Measurements from ENCODE around the gene FRS2. TPM values are rescaled to one million over a fixed set of nuclear protein-coding genes. Genes with fewer than 3 reads are reported as not detected.

FRS2 gene
- total and polyA plus RNA-seq, 10 of the 15 experiments (the other 5 are each of a cell fraction or from before 2014, with no cell fraction given), result 1.1 to 13.1 (median 5.9) TPM

GRCh38 chr12:69585189-69586062 is 115.2 kb downstream of the FRS2 start, which contains the start of gene CCT2 (continued):
- no peak for TF ChIP-seq ZBTB11 (CRISPR knock-in tag; IDR thresholded peaks at IDR 0.05)
- peak; percentile 65; the same call in 1 of the 2 replicates for TF ChIP-seq BMI1 (IDR thresholded peaks at IDR 0.05; ENCODE audit: borderline replicate concordance)
- no peak for TF ChIP-seq SREBF2 (IDR thresholded peaks at IDR 0.05; ENCODE audit: low read length)
- TF ChIP-seq CTCF (IDR thresholded peaks at IDR 0.05 in 2 of 3, conservative IDR thresholded peaks at IDR 0.05 in 1 of 3; ENCODE audit: control insufficient read depth in 2 of 3, extremely low read depth in 1 of 3, insufficient read depth in 1 of 3, low read depth in 3 of 3, low read length in 3 of 3), result peak in 2 of 3 experiments; percentile 15 to 38; a peak in 1 of 6 replicates
- peak; percentile 73 for TF ChIP-seq DPF2 (IDR thresholded peaks at IDR 0.05)
- no peak for TF ChIP-seq PRDM15 (CRISPR knock-in tag; IDR thresholded peaks at IDR 0.05)
- no peak for TF ChIP-seq SMC3 (IDR thresholded peaks at IDR 0.05; ENCODE audit: borderline replicate concordance, low read length)
- TF ChIP-seq IKZF1 (conservative IDR thresholded peaks at IDR 0.05), result peak; percentile 74
- TF ChIP-seq RCOR1 (conservative IDR thresholded peaks at IDR 0.05; ENCODE audit: low read depth, low read length), result no peak
- peak; percentile 75; the same call in 1 of the 2 replicates for TF ChIP-seq ZBED1 (IDR thresholded peaks at IDR 0.05; ENCODE audit: borderline replicate concordance)
- TF ChIP-seq FOXK2 (IDR thresholded peaks at IDR 0.05), result peak; percentile 11; the same call in 1 of the 2 replicates
- peak; percentile 48; the same call in 1 of the 2 replicates for TF ChIP-seq BACH1 (IDR thresholded peaks at IDR 0.05; ENCODE audit: borderline replicate concordance)
- peak; percentile 74 for TF ChIP-seq LARP7 (IDR thresholded peaks at IDR 0.05)
- TF ChIP-seq SIN3A (IDR thresholded peaks at IDR 0.05; ENCODE audit: low read depth, low read length), result peak; percentile 88
- peak; percentile 65 for TF ChIP-seq KLF5 (IDR thresholded peaks at IDR 0.05; ENCODE audit: partially characterized antibody)
- peak; percentile 91 for TF ChIP-seq CREB1 (IDR thresholded peaks at IDR 0.05; ENCODE audit: low read depth)
- TF ChIP-seq SKIL (IDR thresholded peaks at IDR 0.05; ENCODE audit: low read depth, poor library complexity, severe bottlenecking), result no peak
- TF ChIP-seq CHD2 (IDR thresholded peaks at IDR 0.05; ENCODE audit: borderline replicate concordance, low read depth, low read length), result no peak
- no peak for TF ChIP-seq TARDBP (IDR thresholded peaks at IDR 0.05; ENCODE audit: borderline replicate concordance)

Data from GM12878 (cell line).